Activated CD4-positive, alpha-beta T cell treated with anti-CD3 and anti-CD28 coated beads, Interleukin-2, Interleukin-6, amounts not matched to agents 100 ng/mL and 50 ng/mL, durations not matched to agents 16 hours and 8 hours (primary cell): Measurements from ENCODE around the gene KRT14.
"Not testable (repeated sequence)": the region's sequence is repeated elsewhere in the genome, so short reads cannot be mapped to it uniquely, and the experiment has no call there.

Experiments used
- DNase-seq: peaks from one replicate; pipeline ENCODE4 v3.0.0-alpha.2; 2020

Gene KRT14

GRCh38 chr17:41544935-41545334, 41.8 kb downstream of the KRT14 start:
- no peak for DNase-seq

- no peak for DNase-seq
Observed at GRCh38 chr17:41544491-41544892, 42.2 kb downstream of the KRT14 start.

GRCh38 chr17:41542786-41543185, 43.9 kb downstream of the KRT14 start:
- not testable (repeated sequence) for DNase-seq

GRCh38 chr17:41542357-41542756, 44.3 kb downstream of the KRT14 start:
- DNase-seq = no peak

GRCh38 chr17:41540921-41541625, 45.6 kb downstream of the KRT14 start:
- DNase-seq = no peak

GRCh38 chr17:41539979-41540701, 46.6 kb downstream of the KRT14 start:
- DNase-seq = no peak

GRCh38 chr17:41539071-41539492, 47.6 kb downstream of the KRT14 start:
- no peak for DNase-seq

GRCh38 chr17:41538565-41538991, 48.1 kb downstream of the KRT14 start:
- DNase-seq = no peak

- no peak for DNase-seq
Observed at GRCh38 chr17:41537990-41538389, 48.7 kb downstream of the KRT14 start.

- DNase-seq = no peak
Observed at GRCh38 chr17:41537614-41537954, 49.1 kb downstream of the KRT14 start.

- DNase-seq = no peak
Observed at GRCh38 chr17:41536741-41537613, 49.7 kb downstream of the KRT14 start.

- DNase-seq = no peak
Observed at GRCh38 chr17:41535764-41536481, 50.8 kb downstream of the KRT14 start.

- no peak for DNase-seq
Observed at GRCh38 chr17:41534899-41535546, 51.7 kb downstream of the KRT14 start.

GRCh38 chr17:41533613-41534012, 53.1 kb downstream of the KRT14 start:
- DNase-seq = no peak

GRCh38 chr17:41532947-41533570, 53.6 kb downstream of the KRT14 start:
- DNase-seq = no peak
